SK-N-SH (cell line): ENCODE data around the gene KLHL40. TPM values are rescaled to one million over a fixed set of nuclear protein-coding genes. Genes with fewer than 3 reads are reported as not detected.
A peak's percentile ranks its signal among the peaks of the same experiment; 100 is the strongest.

Experiments
- CTCF ChIA-PET: fragments of 300-600, 350-600 bp; formaldehyde crosslinking; extraction: SDS; loops from one replicate; lab custom pipeline; 2021; lab: Yijun Ruan, JAX
- POLR2A ChIA-PET: fragments of 350-600 bp; sonication (Branson Sonifier 250); formaldehyde crosslinking; extraction: SDS; loops from one replicate; lab custom pipeline; 2020; ENCODE audit warnings: antibody characterized with exemption, inconsistent platforms; lab: Yijun Ruan, JAX
- DNase-seq: peaks from one replicate; pipeline ENCODE4 v3.0.0; 2012
- H2AFZ ChIP-seq: fragments of 200-600 bp; sonication (generic); 2 replicates; pipeline ENCODE4 v1.8.1; 2016; ENCODE audit warnings: antibody characterized with exemption, mild to moderate bottlenecking, low read depth
- H3F3A ChIP-seq: fragments of 200-600 bp; sonication (generic); replicated peaks from 2 replicates; pipeline ENCODE3; 2016; ENCODE audit warnings: antibody characterized with exemption, mild to moderate bottlenecking; ENCODE audit not compliant: insufficient read depth
- H3K27ac ChIP-seq, 2 experiments: fragments of 200-500 bp in 1 of 2; fragments of 200-600 bp in 1 of 2; sonication (Bioruptor generic) in 1 of 2; sonication (generic), shearing (Covaris generic) in 1 of 2; 2 replicates each; pipeline versions ENCODE4 v1.5.1 to v1.6.1; 2014 to 2016; ENCODE audit warnings: low read depth in 2 of 2, inconsistent platforms in 1 of 2, low read length in 1 of 2, mild to moderate bottlenecking in 1 of 2, mixed read lengths in 1 of 2
- H3K27me3 ChIP-seq: fragments of 200-600 bp; sonication (generic), shearing (Covaris generic); 2 replicates; pipeline ENCODE4 v1.6.1; 2016; ENCODE audit warnings: mixed run types; ENCODE audit not compliant: insufficient read depth
- H3K36me3 ChIP-seq, 2 experiments: fragments of 200-500 bp in 1 of 2; fragments of 200-600 bp in 1 of 2; sonication (Bioruptor generic) in 1 of 2; sonication (generic) in 1 of 2; replicated peaks in 1 of 2; 2 replicates each; pipeline versions ENCODE3 to v1.5.1; 2014 to 2016; ENCODE audit warnings: low read length in 1 of 2, mild to moderate bottlenecking in 1 of 2; ENCODE audit not compliant: insufficient read depth in 2 of 2, control insufficient read depth in 1 of 2
- H3K4me1 ChIP-seq, 2 experiments: fragments of 200-500 bp in 1 of 2; fragments of 200-600 bp in 1 of 2; sonication (Bioruptor generic) in 1 of 2; sonication (generic), shearing (Covaris generic) in 1 of 2; 2 replicates each; pipeline versions ENCODE4 v1.5.1 to v1.6.1; 2014 to 2016; ENCODE audit warnings: low read depth in 1 of 2, low read length in 1 of 2, mixed run types in 1 of 2; ENCODE audit not compliant: insufficient read depth in 2 of 2, control insufficient read depth in 1 of 2
- H3K4me2 ChIP-seq: fragments of 200-600 bp; sonication (generic), shearing (Covaris generic); 2 replicates; pipeline ENCODE4 v1.6.1; 2017; ENCODE audit warnings: mixed run types
- H3K4me3 ChIP-seq, 2 experiments: fragments of 200-500 bp in 1 of 2; fragments of 200-600 bp in 1 of 2; sonication (Bioruptor generic) in 1 of 2; sonication (generic), shearing (Covaris generic) in 1 of 2; 2 replicates each; pipeline versions ENCODE4 v1.5.1 to v1.8.1; 2014 to 2016; ENCODE audit warnings: low read depth in 2 of 2, inconsistent platforms in 1 of 2, low read length in 1 of 2, mild to moderate bottlenecking in 1 of 2, mixed read lengths in 1 of 2, moderate library complexity in 1 of 2
- H3K79me2 ChIP-seq: fragments of 200-600 bp; sonication (generic); 2 replicates; pipeline ENCODE4 v1.8.1; 2017; ENCODE audit warnings: mild to moderate bottlenecking; ENCODE audit not compliant: insufficient read depth
- H3K9ac ChIP-seq: fragments of 200-600 bp; sonication (generic); 2 replicates; pipeline ENCODE4 v1.6.1; 2017; ENCODE audit warnings: mixed run types
- H3K9me2 ChIP-seq: fragments of 200-600 bp; sonication (generic); 2 replicates; pipeline ENCODE4 v1.6.1; 2017; ENCODE audit warnings: mixed run types
- H3K9me3 ChIP-seq: fragments of 200-600 bp; sonication (generic); 2 replicates; pipeline ENCODE4 v1.6.1; 2017; ENCODE audit warnings: mixed run types, mild to moderate bottlenecking, moderate library complexity
- H4K20me1 ChIP-seq: fragments of 200-600 bp; sonication (generic); 2 replicates; pipeline ENCODE4 v1.6.1; 2017; ENCODE audit warnings: mild to moderate bottlenecking, mixed run types; ENCODE audit not compliant: insufficient read depth
- ELF1 ChIP-seq: IDR thresholded peaks from 2 replicates; pipeline ENCODE4 v1.4.0; 2012
- FOXJ3 ChIP-seq: sonication (generic); formaldehyde crosslinking; IDR thresholded peaks from 2 replicates; pipeline ENCODE4 v1.5.1; 2020; ENCODE audit warnings: mild to moderate bottlenecking, missing genetic modification reagents
- FOXM1 ChIP-seq: IDR thresholded peaks from 2 replicates; pipeline ENCODE4 v1.4.0; 2012; ENCODE audit warnings: low read depth, mild to moderate bottlenecking
- GABPA ChIP-seq: IDR thresholded peaks from 2 replicates; pipeline ENCODE4 v1.4.0; 2012; ENCODE audit warnings: low read depth, mild to moderate bottlenecking
- GATA2 ChIP-seq: sonication (generic); formaldehyde crosslinking; IDR thresholded peaks from 2 replicates; pipeline ENCODE4 v1.5.0; 2020; ENCODE audit warnings: mild to moderate bottlenecking, missing genetic modification reagents
- IRF3 ChIP-seq: fragments of 150-350 bp; IDR thresholded peaks from 2 replicates; pipeline ENCODE4 v1.6.1; 2016; ENCODE audit warnings: mild to moderate bottlenecking, low read depth, low read length
- JUND ChIP-seq: IDR thresholded peaks from 2 replicates; pipeline ENCODE4 v1.4.0; 2012
- MAX ChIP-seq: IDR thresholded peaks from 2 replicates; pipeline ENCODE4 v1.4.0; 2012; ENCODE audit warnings: low read depth
- MXI1 ChIP-seq: IDR thresholded peaks from 2 replicates; pipeline ENCODE4 v1.6.1; 2012; ENCODE audit warnings: mild to moderate bottlenecking, low read depth, low read length, improper control_type of control experiment
- NRF1 ChIP-seq: IDR thresholded peaks from 2 replicates; pipeline ENCODE4 v1.6.1; 2012; ENCODE audit warnings: low read depth, mild to moderate bottlenecking, low read length
- POLR2AphosphoS5 ChIP-seq: IDR thresholded peaks from 2 replicates; pipeline ENCODE4 v1.6.1; 2012; ENCODE audit warnings: low read depth, low read length
- REST ChIP-seq: IDR thresholded peaks from 2 replicates; pipeline ENCODE4 v1.6.1; 2012; ENCODE audit warnings: mild to moderate bottlenecking, low read depth, low read length, moderate library complexity
- SMC3 ChIP-seq: IDR thresholded peaks from 2 replicates; pipeline ENCODE4 v1.6.1; 2012; ENCODE audit warnings: low read depth, low read length, improper control_type of control experiment
- TAF1 ChIP-seq: IDR thresholded peaks from 2 replicates; pipeline ENCODE4 v1.6.1; 2012; ENCODE audit warnings: low read depth, mild to moderate bottlenecking, low read length, moderate library complexity, borderline replicate concordance
- TEAD4 ChIP-seq: IDR thresholded peaks from 2 replicates; pipeline ENCODE4 v1.4.0; 2012; ENCODE audit warnings: mild to moderate bottlenecking, borderline replicate concordance; ENCODE audit not compliant: insufficient read depth
- YY1 ChIP-seq: IDR thresholded peaks from 2 replicates; pipeline ENCODE4 v1.4.0; 2012; ENCODE audit warnings: low read depth, mild to moderate bottlenecking
- WGBS: methylation state at CpG from one replicate; pipeline ENCODE4 v1.1.6; 2017; ENCODE audit warnings: low lambda C conversion rate; 5-methylcytosine and 5-hydroxymethylcytosine counted together
- polyA plus RNA-seq, 3 experiments: library from polyadenylated mRNA; depleted of rRNA; stranded (reverse); fragments of >200 nt; gene quantifications; 2 replicates each; pipeline ENCODE4 v1.2.3, GENCODE V29; 2012

Gene KLHL40
- polyA plus RNA-seq, 1 of the 3 experiments (the other 2 are of a cell fraction) = not detected

- Histone ChIP-seq H3K27ac (no peak overlapping the region), H2AFZ (no peak overlapping the region)
- TF ChIP-seq TAF1 (no peak), GATA2 (CRISPR knock-in tag) (no peak), TEAD4 (no peak), IRF3 (no peak)
These were observed 25.7 kb upstream of the KLHL40 start for GRCh38 chr3:42659451-42660130.

GRCh38 chr3:42660131-42660715, 25.1 kb upstream of the KLHL40 start:
- Histone ChIP-seq H3K79me2 (peaks cover 19% of the 10 kb centered on the region; the same call in 1 of the 2 replicates), H3K4me1 (peaks cover 4 to 9% of the 10 kb centered on the region in 2 experiments; a peak in 1 of 4 replicates), H3K27me3 (no peaks in the 10 kb centered on the region), H3K36me3 (peaks cover 0 to 27% of the 10 kb centered on the region in 2 experiments), H3K9me2 (no peaks in the 10 kb centered on the region), H3F3A (no peaks in the 10 kb centered on the region), H3K27ac (no peak overlapping the region), H3K9me3 (no peaks in the 10 kb centered on the region), H2AFZ (no peak overlapping the region), H3K4me3 (no peak overlapping the region), H4K20me1 (peaks cover 8% of the 10 kb centered on the region; the same call in 1 of the 2 replicates), H3K9ac (no peak overlapping the region), H3K4me2 (no peak overlapping the region)
- no peak for TF ChIP-seq TAF1
- TF ChIP-seq FOXM1 = no peak
- no peak for TF ChIP-seq GABPA
- TF ChIP-seq YY1 = no peak
- TF ChIP-seq POLR2AphosphoS5 = no peak
- no peak for TF ChIP-seq REST
- TF ChIP-seq ELF1 = no peak
- no peak for TF ChIP-seq MAX
- no peak for TF ChIP-seq MXI1
- TF ChIP-seq SMC3 = no peak
- TF ChIP-seq FOXJ3 (CRISPR knock-in tag) = no peak
- TF ChIP-seq NRF1 = no peak
- no peak for TF ChIP-seq JUND
- CTCF ChIA-PET = interaction anchor here (1.7 kb wide), 1 partner anchor 84 kb away, joined by 6 read pairs; no protein-coding TSS in a partner anchor
- WGBS = 70% methylated on average over 5 of the region's 6 CpGs
- POLR2A ChIA-PET = no interaction called here
- no peak for DNase-seq

More at GRCh38 chr3:42659451-42660130, 25.7 kb upstream of the KLHL40 start:
- ChIA-PET CTCF (interaction anchor here (1.0 to 1.1 kb wide), 2 partner anchors 11 to 85 kb away, joined by 3 to 4 read pairs; no protein-coding TSS in a partner anchor), POLR2A (interaction anchor here (0.5 kb wide), 1 partner anchor 164 kb away, joined by 3 read pairs; no protein-coding TSS in a partner anchor)
- no peaks in the 10 kb centered on the region for H3K9me2 ChIP-seq
- H4K20me1 ChIP-seq = peaks cover 8% of the 10 kb centered on the region; the same call in 1 of the 2 replicates
- peaks cover 25% of the 10 kb centered on the region; the same call in 1 of the 2 replicates for H3K79me2 ChIP-seq
- no peak overlapping the region for H3K4me2 ChIP-seq
- no peaks in the 10 kb centered on the region for H3K27me3 ChIP-seq
- H3K4me3 ChIP-seq = no peak overlapping the region
- H3K9me3 ChIP-seq = no peaks in the 10 kb centered on the region
- 92% methylated on average over 11 of the region's 25 CpGs for WGBS
- H3K9ac ChIP-seq = no peak overlapping the region
- H3K4me1 ChIP-seq = peaks cover 4 to 15% of the 10 kb centered on the region in 2 experiments; a peak in 1 of 4 replicates
- peak; percentile 42 for DNase-seq
- H3K36me3 ChIP-seq = peaks cover 0 to 27% of the 10 kb centered on the region in 2 experiments
- no peaks in the 10 kb centered on the region for H3F3A ChIP-seq
